GM19351 (cell line): ENCODE results near the gene HAUS2.
"Not testable (repeated sequence)": the region's sequence is repeated elsewhere in the genome, so short reads cannot be mapped to it uniquely, and the experiment has no call there.

Experiments used
- ATAC-seq: cut with Tn5 transposase; IDR thresholded peaks from one replicate; pipeline ENCODE4 v1.9.1; 2021; ENCODE audit warnings: mild to moderate bottlenecking, moderate library complexity; ENCODE audit not compliant: unreplicated experiment

The HAUS2 gene

DNA sequence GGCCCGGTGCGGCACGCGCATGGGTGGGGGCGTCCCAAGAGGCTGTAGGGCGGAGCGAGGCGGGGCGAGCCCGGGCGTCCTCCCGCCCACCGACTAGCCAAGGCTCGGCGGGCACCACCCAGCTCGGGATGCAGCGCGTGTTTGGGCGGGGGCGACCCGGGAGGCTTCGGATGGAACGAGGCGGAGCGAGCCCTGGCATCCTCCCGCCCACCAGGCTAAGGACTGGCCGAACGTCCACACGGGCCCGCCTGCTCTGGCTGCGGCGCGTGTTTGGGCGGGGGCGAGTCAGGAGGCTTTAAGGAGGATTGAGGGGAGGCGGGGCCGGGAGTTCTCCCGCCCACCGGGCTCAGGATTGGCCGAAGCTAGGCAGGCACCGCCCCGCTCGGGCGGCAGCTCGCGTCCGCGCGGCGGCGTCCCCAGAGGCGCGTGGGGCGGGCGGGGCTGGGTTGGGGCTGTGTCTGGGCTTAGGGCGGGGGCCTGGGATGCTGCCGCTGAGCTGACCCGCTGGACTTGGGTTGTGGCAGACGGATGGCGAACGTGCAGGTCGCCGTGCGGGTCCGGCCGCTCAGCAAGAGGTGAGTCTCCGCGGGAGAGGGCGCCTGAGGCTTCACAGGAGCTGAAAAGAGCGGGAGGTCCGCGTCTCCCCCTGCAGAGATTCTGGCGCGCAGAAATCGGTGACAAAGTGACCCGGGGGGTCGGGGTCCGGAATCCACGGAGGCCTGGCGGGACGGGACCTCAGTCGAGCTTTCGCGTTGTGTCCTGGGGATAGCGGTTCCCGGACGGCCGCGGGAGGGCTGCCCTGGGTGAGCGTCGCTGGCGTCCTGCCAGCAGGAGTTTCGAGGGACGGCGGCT lies 26.8 kb downstream of the HAUS2 start, which contains the start of gene STARD9:
Gene STARD9, plus strand, starts transcription at position 419 of the 852 bp plus-strand sequence. Its CDS starts 110 bp downstream, at position 529.
- ATAC-seq: peak; percentile 82

DNA sequence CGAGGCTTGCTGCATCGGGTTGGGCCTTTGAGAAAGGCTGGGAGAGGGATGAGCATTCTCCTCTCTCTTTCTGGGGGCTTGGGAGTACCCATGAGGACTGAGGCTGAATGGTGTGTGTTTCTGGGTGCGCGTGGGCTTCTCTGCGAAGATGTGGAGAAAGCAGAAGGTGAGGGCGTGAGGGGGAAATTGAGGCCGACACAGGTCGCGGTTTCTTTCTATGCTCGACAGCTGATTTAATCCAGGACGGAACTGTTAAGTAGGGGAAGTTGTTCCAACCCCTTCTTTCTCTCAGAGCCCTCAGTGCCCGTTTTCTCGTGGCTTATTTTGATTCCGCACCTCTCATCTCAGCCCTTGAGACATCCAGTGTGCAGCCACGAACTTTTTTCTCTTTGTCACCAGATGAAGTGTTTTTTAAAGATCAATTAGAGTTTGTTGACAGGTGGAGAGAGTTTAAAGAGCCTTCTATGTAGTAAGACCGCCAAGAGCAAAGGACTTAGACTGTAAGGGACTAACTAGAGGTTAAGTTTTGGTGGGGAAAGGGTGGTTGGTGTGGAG lies 27.5 kb downstream of the HAUS2 start:
- no peak for ATAC-seq

DNA sequence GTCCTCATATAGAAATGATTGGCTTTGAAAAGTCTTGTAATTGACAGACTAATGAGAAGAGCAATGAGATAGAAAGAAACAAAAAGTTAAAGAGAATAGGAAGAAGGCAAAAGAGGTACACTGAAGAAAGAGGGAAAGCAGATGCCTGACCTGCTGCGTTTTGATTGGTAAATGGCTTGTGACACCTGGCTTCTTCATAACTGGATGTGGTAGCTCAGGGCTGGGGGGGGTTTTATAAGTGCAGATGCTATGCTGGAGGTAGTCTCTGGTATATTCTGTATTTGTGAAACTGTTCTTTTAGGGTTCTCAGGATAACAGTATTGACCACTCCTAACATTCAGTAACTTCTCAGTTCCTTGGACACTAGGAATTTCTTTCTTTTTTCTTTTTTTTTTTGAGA lies 28.1 kb downstream of the HAUS2 start:
- no peak for ATAC-seq

DNA sequence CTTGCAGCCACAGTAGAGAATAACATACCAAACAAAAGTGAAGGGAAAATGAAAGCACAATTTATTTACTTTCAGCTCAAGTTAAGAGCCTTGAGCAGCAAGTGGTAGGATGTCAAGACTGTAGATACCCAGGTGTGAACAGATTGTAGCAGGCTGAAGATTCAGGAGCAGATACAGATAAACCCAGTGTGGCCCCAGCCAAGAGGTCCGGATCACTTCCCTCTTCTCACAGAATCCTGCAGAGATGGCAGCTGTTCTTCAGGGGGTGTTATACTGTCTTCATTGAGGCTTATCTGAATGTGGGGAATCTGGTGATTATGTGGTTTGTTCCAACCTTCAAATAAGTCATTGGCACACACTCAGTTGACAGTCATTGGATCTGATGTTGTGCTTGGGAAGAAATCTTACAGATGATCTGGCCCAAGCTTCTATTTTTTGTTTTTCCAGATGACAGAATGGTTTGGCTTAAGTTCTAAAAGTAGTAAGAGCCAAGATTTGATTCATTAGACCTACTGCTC lies 28.9 kb downstream of the HAUS2 start:
- ATAC-seq: no peak

DNA sequence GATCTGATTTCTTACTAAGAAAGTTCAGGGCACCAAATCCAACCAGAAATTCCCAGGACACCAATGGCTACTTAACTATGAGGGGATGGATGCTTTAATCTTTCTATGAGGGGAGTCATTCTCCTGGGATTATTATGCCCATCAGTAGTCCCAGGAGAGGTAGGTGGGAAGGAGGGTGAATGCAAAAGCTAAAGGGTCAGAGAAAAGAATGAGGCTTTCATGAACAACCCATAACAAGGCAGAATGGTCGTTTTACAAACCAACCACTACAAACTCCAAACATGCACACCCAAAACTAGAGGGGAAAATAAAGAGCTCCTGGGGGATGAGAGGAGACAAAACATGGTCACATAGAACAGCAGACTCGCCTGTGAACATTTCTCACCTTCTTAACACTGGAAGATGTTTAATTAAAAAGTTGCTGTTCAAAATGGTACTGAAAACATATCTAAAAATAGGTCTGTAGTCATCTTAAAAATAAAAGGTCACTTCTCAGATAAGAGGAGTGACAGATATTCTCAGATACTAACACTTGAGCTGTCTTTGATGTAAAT lies 30.4 kb downstream of the HAUS2 start:
- ATAC-seq: no peak

DNA sequence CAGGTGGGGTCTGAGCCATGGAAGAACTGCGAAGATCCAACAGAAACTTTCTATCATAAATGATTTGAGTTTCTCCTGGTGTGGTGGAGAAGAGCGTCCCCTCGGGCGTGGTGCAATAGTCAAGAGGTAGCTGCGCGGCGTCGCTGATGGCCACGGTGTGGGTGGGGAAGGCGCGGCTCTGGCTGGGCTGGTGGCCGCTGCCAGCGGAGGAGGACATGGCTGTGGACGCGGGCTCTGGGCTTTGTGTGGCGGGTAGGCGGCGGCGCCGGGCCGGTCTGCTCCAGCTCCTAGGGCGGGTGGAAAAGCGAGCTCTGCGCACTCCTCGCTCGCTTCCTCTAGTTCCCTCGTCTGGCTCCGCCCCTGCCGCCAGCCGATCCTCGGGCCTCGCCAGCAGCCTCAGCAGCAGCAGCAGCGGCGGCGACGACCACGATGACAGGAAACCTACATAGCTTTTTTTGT lies 32.7 kb downstream of the HAUS2 start:
- peak; percentile 89 for ATAC-seq

DNA sequence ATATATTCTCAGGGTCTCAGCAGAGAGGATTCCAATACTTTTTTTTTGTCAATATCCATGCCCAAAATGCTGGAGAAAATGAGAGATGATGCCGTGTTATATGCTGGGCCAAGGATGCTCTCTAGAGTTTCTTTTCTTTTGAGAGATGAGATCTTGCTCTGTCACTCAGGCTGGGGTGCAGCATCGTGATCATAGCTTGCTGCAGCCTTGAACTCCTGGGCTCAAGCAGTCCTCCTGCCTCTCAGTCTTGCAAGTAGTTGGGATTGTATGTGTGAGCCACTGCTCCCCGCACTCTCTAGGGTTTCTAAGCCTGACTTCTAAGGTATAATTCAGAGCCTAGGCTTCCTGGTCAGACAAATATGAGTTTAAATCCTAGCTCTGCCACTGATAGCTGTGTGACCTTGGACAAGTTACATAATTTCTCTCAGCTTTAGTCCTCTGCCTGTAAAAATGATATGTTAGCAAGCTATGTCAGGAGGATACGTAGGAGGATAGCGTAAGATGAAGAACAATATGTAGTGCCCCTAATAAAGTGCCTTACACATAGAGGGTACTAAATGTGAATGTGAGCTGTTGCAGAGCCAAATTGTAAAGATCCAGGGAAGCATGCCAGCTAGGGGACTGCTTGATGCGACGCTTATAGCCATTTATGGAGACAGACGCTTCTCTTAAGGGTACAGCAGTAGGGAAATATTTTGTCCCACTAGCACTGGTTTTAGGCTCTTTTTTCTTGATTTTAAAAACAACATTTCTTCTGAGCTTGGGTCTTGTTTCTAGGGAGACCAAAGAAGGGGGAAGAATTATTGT lies 34.1 kb downstream of the HAUS2 start:
- ATAC-seq: no peak

DNA sequence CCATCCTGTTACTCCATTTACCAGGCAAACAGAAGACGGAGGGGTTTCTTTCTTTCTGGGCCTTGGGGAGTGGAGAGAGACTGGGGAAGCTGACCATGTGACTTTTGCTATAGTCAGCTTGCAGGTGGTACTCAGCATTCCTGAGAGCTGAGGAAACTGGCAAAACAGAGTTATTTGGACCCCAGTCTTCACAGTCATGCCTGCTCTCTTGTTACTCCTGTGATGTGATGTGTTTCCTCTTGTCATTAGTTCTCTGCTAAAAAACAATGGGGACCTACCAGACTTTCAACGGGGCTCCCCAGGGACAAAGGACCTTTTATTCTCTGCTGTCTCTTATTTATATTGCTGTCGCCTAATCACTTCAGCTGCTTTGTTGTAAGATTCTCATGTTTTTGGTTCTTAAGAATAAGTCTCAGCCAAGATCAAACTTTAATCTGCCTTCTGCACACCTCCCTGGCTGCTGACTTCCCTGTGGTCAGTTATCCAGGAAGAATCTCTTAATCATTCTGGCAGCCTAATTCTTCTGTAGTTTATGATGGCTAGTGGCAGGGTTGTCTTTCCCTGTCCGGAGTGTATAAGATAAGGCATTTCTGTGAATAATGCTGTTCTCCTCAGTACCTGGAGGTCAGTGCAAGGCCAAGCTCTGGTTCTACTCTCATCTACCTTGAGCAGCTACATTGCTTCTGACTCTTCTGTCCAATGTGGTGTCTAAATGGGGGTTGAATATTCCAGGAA lies 35.6 kb downstream of the HAUS2 start:
- ATAC-seq: no peak

DNA sequence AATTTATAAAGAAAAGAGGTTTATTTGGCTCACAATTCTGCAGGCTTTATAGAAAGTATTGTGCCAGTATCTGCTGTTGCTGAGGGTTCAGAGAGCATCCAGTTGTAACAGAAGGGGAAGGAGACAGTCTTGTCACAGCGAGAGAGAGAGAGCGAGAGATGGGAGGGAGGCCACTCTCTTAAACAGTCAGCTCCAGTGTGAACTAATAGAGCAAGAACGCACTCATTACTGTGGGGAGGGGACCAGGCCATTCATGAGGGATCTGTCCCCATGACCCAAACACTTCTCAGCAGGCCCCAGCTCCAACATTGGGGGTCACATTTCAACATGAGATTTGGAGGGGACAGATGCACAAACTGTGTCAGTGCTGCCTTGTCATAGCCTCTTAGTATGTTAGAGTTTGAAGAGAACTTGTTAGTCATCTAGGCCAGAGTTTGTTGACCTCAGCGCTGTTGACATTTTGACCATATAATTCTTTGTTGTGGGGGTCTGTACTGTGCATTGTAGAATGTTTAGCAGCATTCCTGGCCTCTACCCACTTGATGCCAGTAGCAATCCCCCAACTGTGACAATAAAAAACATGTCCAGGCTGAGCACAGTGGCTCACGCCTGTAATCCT lies 42.1 kb downstream of the HAUS2 start:
- no peak for ATAC-seq

DNA sequence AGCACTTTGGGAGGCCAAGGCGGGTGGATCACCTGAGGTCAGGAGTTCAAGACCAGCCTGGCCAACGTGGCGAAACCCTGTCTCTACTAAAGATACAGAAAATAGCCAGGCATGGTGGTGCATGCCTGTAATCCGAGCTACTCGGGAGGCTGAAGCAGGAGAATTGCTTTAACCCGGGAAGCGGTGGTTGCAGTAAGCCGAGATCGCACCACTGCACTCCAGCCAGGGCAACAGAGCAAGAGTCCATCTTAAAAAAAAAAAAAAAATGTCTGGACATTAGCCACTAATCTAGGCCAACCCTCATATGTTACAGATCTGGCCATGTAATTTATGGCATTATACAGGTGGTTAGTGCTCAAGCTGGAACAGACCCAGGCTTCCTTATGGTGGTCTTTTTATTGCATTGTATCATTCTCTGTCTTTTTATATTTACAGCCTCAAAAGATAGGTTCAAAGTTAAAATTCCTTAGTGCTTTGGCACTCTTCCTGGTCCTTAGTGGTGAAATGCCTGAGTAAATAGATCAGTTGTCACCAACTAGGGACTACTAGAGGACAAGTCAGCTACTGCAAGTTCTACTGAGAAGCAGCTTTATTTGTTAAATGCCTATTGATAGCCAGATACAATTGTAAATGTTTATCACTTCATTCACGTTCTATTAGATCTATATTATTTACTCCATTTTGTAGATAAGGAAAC lies 42.7 kb downstream of the HAUS2 start:
- no peak for ATAC-seq

DNA sequence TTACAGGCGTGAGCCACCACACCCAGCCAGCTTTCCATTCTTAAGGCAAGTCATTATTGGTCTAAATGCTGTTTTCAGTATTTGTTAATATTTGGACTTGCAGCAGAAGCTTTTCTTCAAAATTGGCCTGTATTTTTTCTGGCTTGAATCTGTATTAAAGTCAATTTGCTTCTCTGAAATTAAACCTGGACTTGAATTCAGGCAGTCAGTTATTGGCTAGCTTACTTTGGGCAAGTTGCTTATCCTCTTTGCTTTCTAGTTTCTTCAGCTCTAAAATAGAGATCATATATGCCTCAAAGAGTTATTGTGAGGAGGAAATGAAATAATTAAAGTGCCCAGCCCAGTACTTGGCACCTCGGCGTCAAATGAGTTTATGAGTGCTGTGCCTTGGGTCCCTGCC lies 44.1 kb downstream of the HAUS2 start:
- no peak for ATAC-seq

DNA sequence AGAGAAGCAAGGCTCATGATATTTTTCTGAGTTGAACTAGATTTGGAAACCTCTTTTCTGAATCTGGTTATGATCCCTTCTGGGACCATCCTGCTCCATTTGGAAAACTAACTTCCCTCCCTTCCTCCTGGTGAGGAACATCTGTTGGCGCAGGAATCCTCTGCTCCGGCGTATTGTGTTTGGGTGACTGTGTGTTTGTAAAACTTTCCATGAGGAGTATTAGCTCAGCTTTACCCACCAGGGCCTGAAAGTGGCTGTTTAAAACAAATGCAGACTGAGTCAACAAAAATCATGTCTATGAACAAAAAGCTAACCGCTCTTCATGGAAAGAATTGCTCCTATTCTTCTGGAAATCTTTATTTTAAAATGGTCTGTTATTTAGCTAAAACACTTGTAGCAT lies 44.5 kb downstream of the HAUS2 start:
- ATAC-seq: no peak

DNA sequence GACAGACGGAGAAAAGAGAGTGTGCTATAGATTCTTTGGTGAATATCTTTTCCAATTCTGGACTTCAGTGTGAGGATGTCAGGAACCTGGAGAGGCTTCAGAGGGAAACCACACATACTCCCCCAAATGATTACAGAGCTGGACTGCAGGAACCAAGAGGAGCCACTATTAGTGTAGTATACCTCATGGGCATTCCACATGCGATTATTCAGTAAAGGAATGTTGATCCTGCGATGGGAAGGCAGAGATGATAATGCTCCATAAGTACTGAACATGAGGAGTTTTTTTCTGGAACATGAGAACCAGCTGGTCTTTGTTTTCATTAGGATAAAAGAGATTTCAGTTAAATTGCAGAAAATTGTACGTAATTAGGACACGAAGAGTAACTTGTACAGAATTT lies 45.5 kb downstream of the HAUS2 start:
- ATAC-seq: no peak

DNA sequence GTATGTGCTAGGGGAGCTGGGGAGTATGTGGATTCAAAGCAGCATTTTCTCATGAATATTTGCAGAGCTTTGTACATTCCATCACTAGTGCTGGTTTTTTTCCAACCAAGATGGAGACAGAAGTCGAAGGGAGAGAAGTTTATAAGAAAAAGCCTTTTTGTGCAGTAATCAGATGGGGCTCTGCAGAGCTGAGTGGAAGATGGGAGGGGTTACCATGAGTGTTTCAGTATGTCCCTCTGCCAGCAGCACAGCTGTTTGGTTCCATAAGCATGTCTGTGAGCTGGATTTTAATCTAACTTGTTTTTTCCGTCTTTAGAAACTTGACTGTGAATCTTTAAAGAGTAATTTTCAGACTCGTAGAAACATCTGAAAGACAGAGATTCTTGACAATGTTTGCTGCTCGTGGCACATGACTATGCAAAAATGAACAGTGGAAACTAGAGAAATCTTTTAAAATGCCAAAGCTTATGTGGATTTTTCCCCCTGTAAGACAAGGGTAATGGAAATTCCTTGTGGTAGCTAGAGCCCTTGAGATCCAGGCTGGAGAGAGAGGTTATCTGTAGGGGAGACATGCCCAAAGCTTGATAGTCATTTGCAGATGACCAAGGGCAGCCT lies 47.1 kb downstream of the HAUS2 start:
- ATAC-seq: no peak

DNA sequence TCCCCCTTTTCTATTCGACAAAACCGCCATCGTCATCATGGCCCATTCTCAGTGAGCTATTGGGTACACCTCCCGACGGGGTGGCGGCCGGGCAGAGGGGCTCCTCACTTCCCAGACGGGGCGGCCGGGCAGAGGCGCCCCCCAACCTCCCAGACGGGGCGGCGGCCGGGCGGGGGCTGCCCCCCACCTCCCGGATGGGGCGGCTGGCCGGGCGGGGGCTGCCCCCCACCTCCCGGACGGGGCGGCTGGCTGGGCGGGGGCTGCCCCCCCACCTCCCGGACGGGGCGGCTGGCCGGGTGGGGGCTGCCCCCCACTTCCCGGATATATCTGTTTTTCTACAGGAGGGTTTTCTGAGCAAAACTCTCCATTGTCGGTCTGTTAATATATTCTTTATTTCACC lies 52.7 kb downstream of the HAUS2 start:
- not testable (repeated sequence) for ATAC-seq

DNA sequence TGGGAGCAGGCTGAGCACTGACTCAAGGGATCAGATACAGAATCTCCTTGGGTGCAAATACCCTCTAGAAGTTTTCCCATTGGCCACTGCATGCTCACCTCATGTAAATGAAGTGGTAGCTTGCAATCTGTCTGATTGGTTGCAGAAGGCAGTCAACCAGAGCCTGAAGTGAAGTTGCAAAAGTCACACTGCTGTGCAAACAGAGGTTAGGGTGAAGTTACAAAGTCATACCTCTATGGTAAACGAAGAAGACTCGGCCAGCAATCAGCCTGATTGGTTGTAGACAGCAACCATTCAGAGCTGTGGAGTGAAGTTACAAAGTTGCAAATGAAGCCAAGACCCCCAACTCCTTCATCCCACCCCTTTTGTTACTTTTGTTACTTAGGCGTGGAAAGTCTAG lies 53.9 kb downstream of the HAUS2 start:
- ATAC-seq: no peak

DNA sequence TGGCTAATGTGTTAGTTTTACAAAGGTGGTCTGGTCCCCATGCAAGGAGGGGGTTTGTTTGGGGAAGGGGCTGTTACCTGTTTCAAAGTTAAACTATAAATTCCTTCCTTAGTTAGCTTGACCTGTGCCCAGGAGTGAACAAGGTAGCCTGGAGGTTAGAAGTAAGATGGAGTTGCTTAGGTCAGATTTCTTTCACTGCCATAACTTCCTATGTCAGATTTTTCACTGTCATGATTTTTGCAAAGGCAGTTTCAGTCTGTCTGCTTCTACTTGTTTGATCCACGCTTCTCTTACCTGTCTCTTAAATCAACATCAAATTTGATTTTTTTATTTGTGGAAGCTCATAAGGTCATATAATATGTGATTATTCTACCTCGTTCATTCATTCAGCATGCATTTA lies 55.3 kb downstream of the HAUS2 start:
- no peak for ATAC-seq

DNA sequence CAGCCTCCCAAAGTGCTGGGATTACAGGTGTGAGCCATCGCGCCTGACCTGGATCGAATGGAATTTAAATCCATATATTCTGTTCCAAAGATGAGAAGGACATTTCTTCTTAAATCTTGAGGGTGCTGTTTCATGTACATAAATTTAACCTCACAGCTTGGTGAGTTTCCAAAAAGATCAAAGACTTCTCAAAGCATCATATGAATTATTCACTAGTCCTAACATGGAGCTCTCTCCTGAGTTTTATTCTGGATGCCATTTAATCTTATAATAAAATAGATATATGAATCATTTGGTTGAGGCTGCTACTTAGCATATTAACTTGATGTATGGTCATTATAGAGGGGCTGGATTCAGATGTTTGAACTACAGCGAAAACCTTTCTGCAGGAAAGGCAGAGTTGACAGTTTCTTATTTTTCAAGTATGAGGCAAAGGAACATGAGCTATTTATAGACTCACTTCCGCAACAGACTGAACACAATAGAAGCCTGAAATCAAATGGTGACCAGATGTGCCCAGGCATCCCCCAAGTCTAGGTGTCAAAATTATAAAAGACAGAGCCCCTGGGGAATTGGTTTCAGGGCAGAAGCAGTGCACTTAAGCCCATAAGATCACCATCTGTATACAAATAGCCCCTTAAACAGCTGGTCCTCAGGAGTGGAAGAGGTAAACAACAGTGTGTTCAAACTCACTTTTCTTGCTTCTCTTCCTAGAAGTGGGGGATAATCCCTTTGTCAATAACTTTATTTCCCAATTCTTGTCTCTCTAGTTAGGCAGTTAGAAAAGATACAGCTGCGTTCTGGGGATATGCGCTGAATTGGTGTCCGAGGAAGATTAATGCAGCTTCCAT lies 56.5 kb downstream of the HAUS2 start:
- ATAC-seq: no peak
